Cardiac muscle cell (in vitro differentiated cells and primary cell): ENCODE results near the gene BGN. TPM values are rescaled to one million over a fixed set of nuclear protein-coding genes. Genes with fewer than 3 reads are reported as not detected.

ENCODE experiments used
- DNase-seq, 2 donors: peaks; one replicate each; pipeline versions ENCODE4 v3.0.0 to v3.0.0-alpha.2; 2010 to 2017; ENCODE audit warnings: low read depth in 1 of 2, low spot score in 1 of 2
- H3K27ac ChIP-seq: fragments of 200-600 bp; sonication (generic); 2 replicates; pipeline ENCODE4 v1.5.1; 2016
- H3K27me3 ChIP-seq: fragments of 200-600 bp; sonication (generic); 2 replicates; pipeline ENCODE4 v1.6.0; 2016; ENCODE audit warnings: control low read depth
- H3K36me3 ChIP-seq: fragments of 200-600 bp; sonication (generic); 2 replicates; pipeline ENCODE4 v1.5.1; 2016; ENCODE audit warnings: control low read depth
- H3K4me1 ChIP-seq: fragments of 200-600 bp; sonication (generic); 2 replicates; pipeline ENCODE4 v1.8.1; 2017; ENCODE audit warnings: low read depth, mild to moderate bottlenecking, mixed run types
- H3K4me3 ChIP-seq: fragments of 200-600 bp; sonication (generic); 2 replicates; pipeline ENCODE4 v1.5.1; 2016; ENCODE audit warnings: mild to moderate bottlenecking
- H3K9me3 ChIP-seq: fragments of 200-600 bp; sonication (generic); 2 replicates; pipeline ENCODE4 v1.5.1; 2017; ENCODE audit warnings: low read depth, mild to moderate bottlenecking, control low read depth
- CTCF ChIP-seq: IDR thresholded peaks from 2 replicates; pipeline ENCODE4 v1.5.1; 2012; ENCODE audit warnings: low read depth, mild to moderate bottlenecking, low read length
- polyA plus RNA-seq: library from polyadenylated mRNA; unstranded; fragments of >200 nt; fragmentation: Nextera tagmentation; extraction: Ambion mirVana; gene quantifications from 2 replicates; pipeline ENCODE4 v1.2.1, GENCODE V29; 2016
- total RNA-seq: library from RNA; depleted of rRNA; stranded (reverse); fragments of >200 nt; gene quantifications from 2 replicates; pipeline ENCODE4 v1.2.3, GENCODE V29; 2016

BGN gene
- total RNA-seq, result 0.54 and 1.9 TPM in 2 replicates
- polyA plus RNA-seq, result 1.0 and 2.2 TPM in 2 replicates

- DNase-seq, result peak; percentile 44 to 82
- Histone ChIP-seq H3K4me3 (no peak within 1 kb of the TSS), H3K36me3 (no peaks in the 10 kb centered on the region), H3K9me3 (no peaks in the 10 kb centered on the region), H3K27ac (no peak within 1 kb of the TSS), H3K4me1 (no peaks in the 10 kb centered on the region), H3K27me3 (no peaks in the 10 kb centered on the region)
- TF ChIP-seq CTCF, result peak; percentile 48
Observed at GRCh38 chrX:153494541-153495361, at the start of gene BGN. Gene BGN, plus strand, starts transcription at chrX:153494980. Its CDS starts 9,652 bp downstream, at chrX:153504632.

- Histone ChIP-seq H3K27ac (no peak overlapping the region), H3K27me3 (no peaks in the 10 kb centered on the region), H3K4me1 (no peaks in the 10 kb centered on the region), H3K9me3 (no peaks in the 10 kb centered on the region), H3K36me3 (no peaks in the 10 kb centered on the region), H3K4me3 (no peak overlapping the region)
- no peak for TF ChIP-seq CTCF
- no peak for DNase-seq
Observed at GRCh38 chrX:153445106-153445855, 49.5 kb upstream of the BGN start.

- no peaks in the 10 kb centered on the region for H3K9me3 ChIP-seq
- H3K27me3 ChIP-seq, result no peaks in the 10 kb centered on the region
- H3K36me3 ChIP-seq, result no peaks in the 10 kb centered on the region
- no peaks in the 10 kb centered on the region for H3K4me1 ChIP-seq
- no peak for TF ChIP-seq CTCF
- H3K4me3 ChIP-seq, result no peak within 1 kb of the TSS
- H3K27ac ChIP-seq, result no peak within 1 kb of the TSS
- no peak for DNase-seq
Observed at GRCh38 chrX:153445856-153446635, 48.7 kb upstream of the BGN start, which contains the start of gene TREX2. Gene TREX2, minus strand, starts transcription at chrX:153446056. Its CDS starts 626 bp downstream, at chrX:153445430.

GRCh38 chrX:153446636-153446936 lies 48.2 kb upstream of the BGN start:
- no peak for TF ChIP-seq CTCF
- no peaks in the 10 kb centered on the region for H3K27me3 ChIP-seq
- no peaks in the 10 kb centered on the region for H3K9me3 ChIP-seq
- DNase-seq, result no peak
- H3K36me3 ChIP-seq, result no peaks in the 10 kb centered on the region
- H3K27ac ChIP-seq, result no peak overlapping the region
- no peak overlapping the region for H3K4me3 ChIP-seq
- H3K4me1 ChIP-seq, result peaks cover 3% of the 10 kb centered on the region

GRCh38 chrX:153446950-153447580 lies 47.7 kb upstream of the BGN start:
- no peak for TF ChIP-seq CTCF
- no peaks in the 10 kb centered on the region for H3K36me3 ChIP-seq
- H3K4me3 ChIP-seq, result no peak overlapping the region
- no peak for DNase-seq
- H3K27me3 ChIP-seq, result no peaks in the 10 kb centered on the region
- no peak overlapping the region for H3K27ac ChIP-seq
- H3K4me1 ChIP-seq, result peaks cover 6% of the 10 kb centered on the region
- no peaks in the 10 kb centered on the region for H3K9me3 ChIP-seq
